ENCODE data around the gene CNGB1. TPM values are rescaled to one million over a fixed set of nuclear protein-coding genes. Genes with fewer than 3 reads are reported as not detected.

CNGB1 gene
- total and polyA plus RNA-seq, 9 donors = 0.11 TPM; not detected in 8

DNA sequence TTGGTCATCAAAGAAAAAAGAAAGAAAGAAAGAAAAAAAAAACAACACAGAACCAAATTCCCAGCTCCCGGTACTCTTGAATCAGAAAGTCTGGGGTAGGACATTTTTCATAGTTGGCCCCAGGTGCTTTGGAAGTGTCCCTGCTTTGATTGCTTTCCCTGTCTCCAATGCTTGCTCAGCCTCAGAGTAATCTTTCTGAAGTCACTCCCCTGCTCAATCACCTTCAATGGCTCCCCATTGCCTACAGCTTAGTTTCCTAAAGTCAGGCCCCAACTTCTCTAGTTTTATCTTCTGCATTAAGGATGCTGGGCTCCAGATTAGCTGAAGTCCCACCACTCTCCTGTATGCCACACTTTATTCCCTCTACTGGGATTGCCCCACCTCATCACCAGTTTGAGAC lies 17.1 kb downstream of the CNGB1 start:
- H3K4me1 ChIP-seq (ENCODE audit: insufficient read depth) = no peaks in the 10 kb centered on the region
- DNase-seq = no peak
- H3K27me3 ChIP-seq = no peaks in the 10 kb centered on the region
- no peaks in the 10 kb centered on the region for H3K9me3 ChIP-seq
- H3K4me3 ChIP-seq = no peak overlapping the region
- H3K27ac ChIP-seq = no peak overlapping the region
- TF ChIP-seq POLR2A (IDR thresholded peaks at IDR 0.05) = no peak
- no peak for TF ChIP-seq CTCF (IDR thresholded peaks at IDR 0.05)
- TF ChIP-seq EP300 (IDR thresholded peaks at IDR 0.05) = no peak
- WGBS, 3 donors = 89 to 95% (median 90%) methylated on average over 1 of the region's 1 CpG
- intact Hi-C loops (cut with DNase I) = no loop called here
- no peaks in the 10 kb centered on the region for H3K36me3 ChIP-seq

GRCh38 chr16:57952909-57953308 lies 18.0 kb downstream of the CNGB1 start:
- 86 to 88% (median 88%) methylated on average over 8 to 9 of the region's 9 CpGs for WGBS, 3 donors
- no peak overlapping the region for H3K4me3 ChIP-seq
- DNase-seq = no peak
- no peaks in the 10 kb centered on the region for H3K4me1 ChIP-seq (ENCODE audit: insufficient read depth)
- H3K9me3 ChIP-seq = no peaks in the 10 kb centered on the region
- H3K27me3 ChIP-seq = no peaks in the 10 kb centered on the region
- H3K27ac ChIP-seq = no peak overlapping the region
- TF ChIP-seq CTCF (IDR thresholded peaks at IDR 0.05) (no peak), EP300 (IDR thresholded peaks at IDR 0.05) (no peak), POLR2A (IDR thresholded peaks at IDR 0.05) (no peak)
- no peaks in the 10 kb centered on the region for H3K36me3 ChIP-seq
- intact Hi-C loops (cut with DNase I) = no loop called here

GRCh38 chr16:57951204-57951960 lies 19.5 kb downstream of the CNGB1 start:
- H3K4me1 ChIP-seq (ENCODE audit: insufficient read depth) = no peaks in the 10 kb centered on the region
- H3K9me3 ChIP-seq = no peaks in the 10 kb centered on the region
- H3K36me3 ChIP-seq = no peaks in the 10 kb centered on the region
- intact Hi-C loops (cut with DNase I) = no loop called here
- no peaks in the 10 kb centered on the region for H3K27me3 ChIP-seq
- no peak overlapping the region for H3K4me3 ChIP-seq
- H3K27ac ChIP-seq = no peak overlapping the region
- no peak for DNase-seq
- TF ChIP-seq CTCF (IDR thresholded peaks at IDR 0.05) (no peak), POLR2A (IDR thresholded peaks at IDR 0.05) (no peak), EP300 (IDR thresholded peaks at IDR 0.05) (no peak)
- WGBS, 3 donors = 70 to 76% (median 75%) methylated on average over 7 of the region's 7 CpGs

GRCh38 chr16:57950382-57950781 lies 20.5 kb downstream of the CNGB1 start:
- H3K36me3 ChIP-seq = no peaks in the 10 kb centered on the region
- no peaks in the 10 kb centered on the region for H3K9me3 ChIP-seq
- WGBS, 3 donors = 56 to 61% (median 58%) methylated on average over 6 of the region's 6 CpGs

More at GRCh38 chr16:57950382-57950781, 20.5 kb downstream of the CNGB1 start:
- Histone ChIP-seq H3K27me3 (no peaks in the 10 kb centered on the region), H3K4me3 (no peak overlapping the region), H3K4me1 (ENCODE audit: insufficient read depth) (no peaks in the 10 kb centered on the region), H3K27ac (no peak overlapping the region)
- no peak for DNase-seq
- TF ChIP-seq EP300 (IDR thresholded peaks at IDR 0.05) (no peak), POLR2A (IDR thresholded peaks at IDR 0.05) (no peak), CTCF (IDR thresholded peaks at IDR 0.05) (no peak)
- intact Hi-C loops (cut with DNase I) = no loop called here

Measured in ovary (tissue), 9 donors.